H1 (cell line): ENCODE data around the gene GRHL3. TPM values are rescaled to one million over a fixed set of nuclear protein-coding genes. Genes with fewer than 3 reads are reported as not detected.

Experiments
- CTCF ChIA-PET: fragments of 300-600 bp; sonication (Branson Sonifier 250); formaldehyde crosslinking; loops from one replicate; lab custom pipeline; 2021; ENCODE audit not compliant: partially characterized antibody; lab: Charles Lee
- POLR2A ChIA-PET: fragments of 300-600 bp; sonication (Branson Sonifier 250); formaldehyde crosslinking; loops from one replicate; lab custom pipeline; 2021; ENCODE audit warnings: inconsistent platforms; ENCODE audit not compliant: partially characterized antibody; lab: Charles Lee
- DNase-seq, 2 experiments: peaks; one replicate each; pipeline versions ENCODE4 v3.0.0 to v3.0.0-alpha.2; 2010 to 2022; ENCODE audit warnings: low spot score in 2 of 2, low read depth in 1 of 2, mixed read lengths in 1 of 2
- FAIRE-seq: peaks from 2 replicates; lab custom pipeline; 2011; peaks lifted over from hg19 to GRCh38; lab: Jason Lieb, UNC
- H2AFZ ChIP-seq: 2 replicates; pipeline ENCODE4 v1.8.1; 2012; ENCODE audit warnings: low read length, inconsistent platforms
- H2AK5ac ChIP-seq: 2 replicates; pipeline ENCODE4 v1.6.1; 2013; ENCODE audit warnings: low read depth, low read length
- H2BK120ac ChIP-seq: replicated peaks from 2 replicates; pipeline ENCODE3; 2013; ENCODE audit warnings: low read depth, low read length, inconsistent platforms
- H2BK12ac ChIP-seq: 2 replicates; pipeline ENCODE4 v1.6.1; 2013; ENCODE audit warnings: low read depth, low read length
- H2BK15ac ChIP-seq: 2 replicates; pipeline ENCODE4 v1.6.1; 2013; ENCODE audit warnings: low read length
- H2BK20ac ChIP-seq: 2 replicates; pipeline ENCODE4 v1.6.1; 2013; ENCODE audit warnings: low read length
- H2BK5ac ChIP-seq: 2 replicates; pipeline ENCODE4 v1.6.1; 2013; ENCODE audit warnings: low read depth, low read length
- H3K14ac ChIP-seq: 2 replicates; pipeline ENCODE4 v1.6.1; 2013; ENCODE audit warnings: inconsistent platforms; ENCODE audit not compliant: insufficient read length
- H3K18ac ChIP-seq: 2 replicates; pipeline ENCODE4 v1.6.1; 2013; ENCODE audit warnings: low read length; ENCODE audit errors: extremely low read depth
- H3K23ac ChIP-seq: 2 replicates; pipeline ENCODE4 v1.6.1; 2013; ENCODE audit warnings: inconsistent platforms; ENCODE audit not compliant: insufficient read length
- H3K23me2 ChIP-seq: 2 replicates; pipeline ENCODE4 v1.6.1; 2013; ENCODE audit warnings: low read depth, low read length
- H3K27ac ChIP-seq: 2 replicates; pipeline ENCODE4 v1.6.1; 2011; ENCODE audit warnings: low read depth, low read length, inconsistent platforms
- H3K27me3 ChIP-seq, 4 experiments: replicated peaks in 1 of 4; 1 replicate in 1 of 4; 2 replicates in 3 of 4; pipeline versions ENCODE4 v1.6.1 to v1.8.1; 2011 to 2013; ENCODE audit warnings: low read length in 3 of 4, mild to moderate bottlenecking in 3 of 4, inconsistent platforms in 2 of 4, mixed read lengths in 2 of 4, moderate library complexity in 1 of 4; ENCODE audit not compliant: control insufficient read depth in 3 of 4, insufficient read depth in 3 of 4; ENCODE audit errors: extremely low read depth in 1 of 4
- H3K36me3 ChIP-seq, 4 experiments: 2 replicates each; pipeline versions ENCODE4 v1.6.1 to v1.8.1; 2011 to 2013; ENCODE audit warnings: mild to moderate bottlenecking in 4 of 4, low read length in 3 of 4, moderate library complexity in 2 of 4, control low read depth in 1 of 4, inconsistent platforms in 1 of 4; ENCODE audit not compliant: insufficient read depth in 4 of 4, control insufficient read depth in 2 of 4
- H3K4ac ChIP-seq: replicated peaks from 2 replicates; pipeline ENCODE3; 2013; ENCODE audit warnings: low read length, low read depth, mixed read lengths, inconsistent platforms; ENCODE audit not compliant: insufficient read length
- H3K4me1 ChIP-seq, 4 experiments: replicated peaks in 1 of 4; 1 replicate in 1 of 4; 2 replicates in 3 of 4; pipeline versions ENCODE4 v1.6.1 to v1.8.1; 2011 to 2013; ENCODE audit warnings: low read length in 3 of 4, inconsistent platforms in 2 of 4, mixed read lengths in 1 of 4; ENCODE audit not compliant: insufficient read depth in 4 of 4, control insufficient read depth in 3 of 4
- H3K4me2 ChIP-seq, 2 experiments: 2 replicates each; pipeline versions ENCODE4 v1.6.1 to v1.8.1; 2011 to 2013; ENCODE audit warnings: low read depth in 2 of 2, low read length in 2 of 2, control low read depth in 1 of 2, inconsistent platforms in 1 of 2, mild to moderate bottlenecking in 1 of 2; ENCODE audit not compliant: insufficient read depth in 1 of 2
- H3K4me3 ChIP-seq, 4 experiments: fragments of 200-600, 300-600 bp in 1 of 4; sonication (generic), shearing (Covaris generic), sonication (Bioruptor Twin) in 1 of 4; 2 replicates each; pipeline versions ENCODE4 v1.5.1 to v1.8.1; 2011 to 2016; ENCODE audit warnings: low read length in 4 of 4, low read depth in 3 of 4, control low read depth in 2 of 4, inconsistent platforms in 2 of 4, mild to moderate bottlenecking in 2 of 4, mixed read lengths in 1 of 4, moderate library complexity in 1 of 4; ENCODE audit not compliant: insufficient read depth in 2 of 4; ENCODE audit errors: extremely low read depth in 1 of 4
- H3K56ac ChIP-seq: replicated peaks from 2 replicates; pipeline ENCODE3; 2013; ENCODE audit warnings: low read depth, mild to moderate bottlenecking, mixed read lengths, low read length, inconsistent platforms; ENCODE audit not compliant: insufficient read length
- H3K79me1 ChIP-seq: 2 replicates; pipeline ENCODE4 v1.6.1; 2013; ENCODE audit warnings: low read depth, low read length, control low read depth
- H3K79me2 ChIP-seq, 2 experiments: 2 replicates each; pipeline versions ENCODE4 v1.6.1 to v1.8.1; 2012 to 2013; ENCODE audit warnings: low read length in 2 of 2, mild to moderate bottlenecking in 2 of 2, inconsistent platforms in 1 of 2; ENCODE audit not compliant: insufficient read depth in 2 of 2, control insufficient read depth in 1 of 2
- H3K9ac ChIP-seq, 4 experiments: replicated peaks in 1 of 4; 1 replicate in 1 of 4; 2 replicates in 3 of 4; pipeline versions ENCODE4 v1.6.1 to v1.8.1; 2011 to 2013; ENCODE audit warnings: low read depth in 3 of 4, low read length in 3 of 4, control low read depth in 2 of 4, mild to moderate bottlenecking in 2 of 4, moderate library complexity in 2 of 4, inconsistent platforms in 1 of 4; ENCODE audit errors: extremely low read depth in 1 of 4
- H3K9me3 ChIP-seq, 2 experiments: 2 replicates each; pipeline versions ENCODE4 v1.6.1 to v1.8.1; 2012 to 2013; ENCODE audit warnings: mild to moderate bottlenecking in 2 of 2, moderate library complexity in 2 of 2, control low read depth in 1 of 2, inconsistent platforms in 1 of 2, low read depth in 1 of 2, low read length in 1 of 2, mixed read lengths in 1 of 2; ENCODE audit not compliant: insufficient read depth in 2 of 2
- H4K20me1 ChIP-seq, 2 experiments: replicated peaks in 1 of 2; 2 replicates each; pipeline versions ENCODE3 to v1.8.1; 2011 to 2013; ENCODE audit warnings: inconsistent platforms in 2 of 2, low read length in 2 of 2, mild to moderate bottlenecking in 1 of 2; ENCODE audit not compliant: insufficient read depth in 2 of 2, control insufficient read depth in 1 of 2
- H4K5ac ChIP-seq: 2 replicates; pipeline ENCODE4 v1.6.1; 2013; ENCODE audit warnings: low read length, low read depth, mixed read lengths, inconsistent platforms; ENCODE audit not compliant: insufficient read length
- H4K8ac ChIP-seq: 2 replicates; pipeline ENCODE4 v1.8.0; 2013; ENCODE audit warnings: mild to moderate bottlenecking, moderate library complexity, low read length, inconsistent platforms; ENCODE audit not compliant: insufficient read depth; ENCODE audit errors: extremely low read depth
- H4K91ac ChIP-seq: replicated peaks from 2 replicates; pipeline ENCODE3; 2013; ENCODE audit warnings: low read length, mixed read lengths, inconsistent platforms; ENCODE audit not compliant: insufficient read length
- ASH2L ChIP-seq: fragments of 200-600, 300-600 bp; sonication (generic); IDR thresholded peaks from one replicate; pipeline ENCODE4 v1.7.1; 2017; ENCODE audit warnings: low read length
- BACH1 ChIP-seq: IDR thresholded peaks from 2 replicates; pipeline ENCODE4 v1.6.1; 2012; ENCODE audit warnings: low read length, improper control_type of control experiment
- CREB1 ChIP-seq: IDR thresholded peaks from 2 replicates; pipeline ENCODE4 v1.6.1; 2012; ENCODE audit warnings: inconsistent platforms
- CTBP2 ChIP-seq: IDR thresholded peaks from 2 replicates; pipeline ENCODE4 v1.7.0; 2011; ENCODE audit warnings: borderline replicate concordance, mild to moderate bottlenecking, moderate library complexity, mixed read lengths, low read length; ENCODE audit not compliant: insufficient read depth, insufficient read length
- KDM4A ChIP-seq: IDR thresholded peaks from one replicate; pipeline ENCODE4 v1.7.1; 2012; ENCODE audit warnings: low read depth, mild to moderate bottlenecking, moderate library complexity, low read length, inconsistent platforms; ENCODE audit not compliant: severe bottlenecking
- NANOG ChIP-seq: IDR thresholded peaks from 2 replicates; pipeline ENCODE4 v1.6.1; 2011; ENCODE audit warnings: low read length, low read depth, mild to moderate bottlenecking, inconsistent platforms; ENCODE audit not compliant: insufficient read depth, poor library complexity, severe bottlenecking
- NRF1 ChIP-seq: IDR thresholded peaks from 2 replicates; pipeline ENCODE4 v1.6.1; 2011; ENCODE audit warnings: mild to moderate bottlenecking, low read depth, low read length, improper control_type of control experiment
- POLR2AphosphoS5 ChIP-seq: IDR thresholded peaks from 2 replicates; pipeline ENCODE4 v1.6.1; 2011; ENCODE audit warnings: low read depth, low read length
- RNF2 ChIP-seq: fragments of 200-900, 300-1000 bp; sonication (generic); IDR thresholded peaks from 2 replicates; pipeline ENCODE4 v1.7.1; 2016; ENCODE audit warnings: borderline replicate concordance, low read depth, mild to moderate bottlenecking, antibody characterized with exemption, low read length; ENCODE audit not compliant: poor library complexity, severe bottlenecking; ENCODE audit errors: missing control alignments
- RXRA ChIP-seq: IDR thresholded peaks from 2 replicates; pipeline ENCODE4 v1.6.1; 2011; ENCODE audit warnings: low read depth, mild to moderate bottlenecking, low read length, moderate library complexity; ENCODE audit not compliant: insufficient read depth
- SP1 ChIP-seq: IDR thresholded peaks from 2 replicates; pipeline ENCODE4 v1.6.1; 2011; ENCODE audit warnings: low read depth, low read length
- TAF1 ChIP-seq: IDR thresholded peaks from 2 replicates; pipeline ENCODE4 v1.6.1; 2011; ENCODE audit warnings: mild to moderate bottlenecking, low read depth, low read length
- WGBS, 2 experiments: shearing (Covaris generic) in 1 of 2; methylation state at CpG; one replicate each; pipeline versions ENCODE4 v1.1.6 to v1.1.7; 2013 to 2015; ENCODE audit warnings: low lambda C conversion rate in 2 of 2, mixed read lengths in 2 of 2, inconsistent platforms in 1 of 2, low coverage in 1 of 2, missing lambda C conversion rate in 1 of 2; ENCODE audit not compliant: insufficient replicate concordance in 2 of 2, insufficient coverage in 1 of 2, insufficient read length in 1 of 2; ENCODE audit errors: extremely low coverage in 1 of 2, missing lambda C conversion rate in 1 of 2; 5-methylcytosine and 5-hydroxymethylcytosine counted together
- polyA plus RNA-seq, 7 experiments: library from polyadenylated mRNA; depleted of rRNA in 3 of 7; stranded (reverse) in 5 of 7; unstranded in 2 of 7; fragments of >200 nt in 5 of 7; fragments of 200-250 nt in 2 of 7; gene quantifications; 1 replicate in 5 of 7; 2 replicates in 1 of 7; 4 replicates in 1 of 7; pipeline versions ENCODE4 v1.2.1 to v1.2.3, GENCODE V29; 2011 to 2013; ENCODE audit warnings: missing spikeins in 2 of 7, mixed read lengths in 2 of 7
- total RNA-seq: library from RNA; stranded (reverse); fragmentation: NEBNext Ultra II Directional; extraction: Animal tissue kit (Norgen Biotek cat#: 25700); gene quantifications from 2 replicates; pipeline ENCODE4 v1.2.1, GENCODE V29; 2021
- TF ChIP-seq, protein P1 (sequence below): IDR thresholded peaks from 2 replicates; pipeline ENCODE4 v1.6.1; 2012; ENCODE audit warnings: inconsistent platforms

GRHL3 gene
- total and polyA plus RNA-seq, 2 of the 8 experiments (the other 6 are each of a cell fraction or from before 2014, with no cell fraction given), result 0.80 to 1.8 TPM

GRCh38 chr1:24383381-24383940 is 64.3 kb downstream of the GRHL3 start:
- H3K27me3 ChIP-seq, result no peaks in the 10 kb centered on the region
- no peak overlapping the region for H3K27ac ChIP-seq
- H3K4me3 ChIP-seq, result no peak overlapping the region
- no peak overlapping the region for H2AK5ac ChIP-seq
- no peaks in the 10 kb centered on the region for H4K20me1 ChIP-seq
- no peak overlapping the region for H4K91ac ChIP-seq
- 83% methylated on average over 2 of the region's 2 CpGs; no CpG with 5 or more reads in 1 of the 2 experiments for WGBS, 2 experiments
- POLR2A ChIA-PET, result interaction anchor here (2.3 kb wide), 1 partner anchor 9 kb away, joined by 5 read pairs; no protein-coding TSS in a partner anchor
- DNase-seq, result no peak
- no peak overlapping the region for H3K56ac ChIP-seq
- H2BK120ac ChIP-seq, result no peak overlapping the region
- no peaks in the 10 kb centered on the region for H3K9me3 ChIP-seq
- no peak overlapping the region for H2BK12ac ChIP-seq
- H3K23me2 ChIP-seq, result no peaks in the 10 kb centered on the region
- H3K36me3 ChIP-seq, result peaks cover 0 to 5% (median 0%) of the 10 kb centered on the region in 4 experiments; a peak in 4 of 8 replicates
- H3K4me1 ChIP-seq, result no peaks in the 10 kb centered on the region
- H4K8ac ChIP-seq, result no peak overlapping the region
- CTCF ChIA-PET, result interaction anchor here (0.8 to 9.8 kb wide), 18 partner anchors 10 to 263 kb away, joined by 3 to 233 read pairs (median 6); no protein-coding TSS in a partner anchor
- H2BK15ac ChIP-seq, result no peak overlapping the region
- H2BK20ac ChIP-seq, result no peak overlapping the region
- no peak overlapping the region for H4K5ac ChIP-seq
- no peak for FAIRE-seq
- H2BK5ac ChIP-seq, result no peak overlapping the region
- H3K23ac ChIP-seq, result no peak overlapping the region
- no peak overlapping the region for H3K9ac ChIP-seq
- H3K14ac ChIP-seq, result no peak overlapping the region
- no peak overlapping the region for H3K4ac ChIP-seq
- no peaks in the 10 kb centered on the region for H3K79me1 ChIP-seq
- H3K18ac ChIP-seq, result no peak overlapping the region
- no peak overlapping the region for H3K4me2 ChIP-seq
- H3K79me2 ChIP-seq, result no peaks in the 10 kb centered on the region
- no peak overlapping the region for H2AFZ ChIP-seq
- TF ChIP-seq NANOG, result no peak
- no peak for TF ChIP-seq SP1
- TF ChIP-seq RNF2, result no peak
- TF ChIP-seq RXRA, result no peak
- no peak for TF ChIP-seq BACH1
- no peak for TF ChIP-seq POLR2AphosphoS5
- no peak for TF ChIP-seq CREB1
- TF ChIP-seq TAF1, result no peak
- TF ChIP-seq KDM4A, result no peak
- TF ChIP-seq ASH2L, result no peak
- TF ChIP-seq, protein P1, sequence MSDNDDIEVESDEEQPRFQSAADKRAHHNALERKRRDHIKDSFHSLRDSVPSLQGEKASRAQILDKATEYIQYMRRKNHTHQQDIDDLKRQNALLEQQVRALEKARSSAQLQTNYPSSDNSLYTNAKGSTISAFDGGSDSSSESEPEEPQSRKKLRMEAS, result no peak
- TF ChIP-seq CTBP2, result no peak
- no peak for TF ChIP-seq NRF1
